DMS114 treated with DMSO at 0.1 percent for 48 hours (cell line): Measurements from ENCODE around the gene TOP1.
A peak's percentile ranks its signal among the peaks of the same experiment; 100 is the strongest.
"Not testable (repeated sequence)": the region's sequence is repeated elsewhere in the genome, so short reads cannot be mapped to it uniquely, and the experiment has no call there.

Source experiments
- DNase-seq: peaks from one replicate; lab custom pipeline; 2025; ENCODE audit not compliant: unreplicated experiment; lab: John Stamatoyannopoulos, UW

TOP1 gene

DNA sequence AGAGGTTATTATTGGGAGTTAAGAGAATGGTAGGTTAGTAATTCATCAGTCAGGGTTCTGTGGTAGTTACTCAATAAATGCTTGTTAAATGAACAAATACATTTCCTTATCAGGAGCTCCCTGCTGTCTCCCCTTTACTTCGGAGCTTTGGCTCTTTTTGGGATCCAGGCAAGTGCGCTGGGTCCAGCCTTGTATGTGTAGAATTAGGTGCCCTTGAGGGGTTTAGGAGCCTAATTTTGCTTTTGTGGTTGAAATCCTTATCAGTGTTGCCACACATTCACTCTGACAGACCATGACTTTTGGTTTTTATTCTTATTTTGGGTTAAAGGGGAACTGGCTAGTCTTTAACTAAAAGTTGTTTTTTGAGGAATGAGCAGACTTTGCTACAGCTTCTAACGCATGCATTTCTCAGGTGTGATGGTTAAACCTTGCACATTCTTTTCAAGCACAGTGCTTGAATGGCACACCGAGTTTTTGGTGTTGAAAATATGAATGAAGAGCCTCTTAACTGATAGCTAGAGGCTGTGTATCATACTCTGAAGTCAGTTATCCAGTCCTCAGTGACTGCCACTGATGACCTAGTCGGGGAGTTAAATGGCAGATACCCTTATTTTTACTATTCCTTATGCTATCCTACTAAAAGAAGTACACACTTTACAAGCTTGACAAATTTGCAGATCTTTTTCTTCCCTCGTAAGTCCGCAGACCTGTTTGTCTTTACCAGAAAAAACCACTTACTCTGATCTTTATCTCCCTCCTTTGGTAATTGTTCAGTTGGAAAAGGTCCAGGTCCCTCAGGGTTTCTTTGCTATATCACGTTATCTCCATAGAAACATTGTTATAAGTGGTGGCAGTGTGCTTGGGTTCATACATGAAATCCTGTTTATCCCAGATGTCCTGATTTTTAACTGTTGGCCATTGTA is 58.0 kb downstream of the TOP1 start:
- no peak for DNase-seq

DNA sequence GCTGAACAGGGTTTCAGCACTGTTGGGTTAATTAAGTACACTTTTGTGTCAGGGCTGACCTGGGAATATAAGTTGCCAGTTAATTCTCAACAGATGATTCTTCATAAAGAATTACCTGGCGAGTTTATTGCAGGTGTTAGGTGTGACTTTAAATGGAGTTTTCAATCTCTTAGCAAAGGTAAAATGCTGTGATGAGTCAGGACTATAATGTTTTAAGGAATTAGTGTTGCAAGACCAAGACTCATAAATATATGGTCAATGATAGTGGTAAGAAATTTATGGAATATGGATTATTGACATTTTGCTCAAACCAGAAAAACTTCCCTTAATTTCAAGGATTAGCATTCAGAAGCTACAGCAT is 58.7 kb downstream of the TOP1 start:
- DNase-seq, result no peak

DNA sequence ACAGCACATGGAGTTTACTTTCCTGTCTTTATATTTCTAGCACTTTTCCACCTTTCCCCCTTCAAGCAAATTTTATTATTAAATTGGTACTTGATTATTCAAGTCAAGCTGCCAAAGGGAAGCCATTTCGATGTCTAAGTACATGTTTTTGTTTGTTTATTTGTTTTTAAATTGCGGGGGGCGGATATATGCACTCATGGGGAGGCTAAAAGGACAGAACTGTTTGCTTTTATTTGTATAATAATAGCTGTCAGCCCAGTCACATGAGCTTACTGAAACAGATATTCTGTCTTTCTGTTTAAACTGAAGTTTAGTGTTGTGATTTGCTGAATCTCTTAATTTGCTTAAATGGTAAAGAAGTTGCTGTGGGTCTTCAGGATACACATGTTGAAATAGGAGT is 59.2 kb downstream of the TOP1 start:
- no peak for DNase-seq

DNA sequence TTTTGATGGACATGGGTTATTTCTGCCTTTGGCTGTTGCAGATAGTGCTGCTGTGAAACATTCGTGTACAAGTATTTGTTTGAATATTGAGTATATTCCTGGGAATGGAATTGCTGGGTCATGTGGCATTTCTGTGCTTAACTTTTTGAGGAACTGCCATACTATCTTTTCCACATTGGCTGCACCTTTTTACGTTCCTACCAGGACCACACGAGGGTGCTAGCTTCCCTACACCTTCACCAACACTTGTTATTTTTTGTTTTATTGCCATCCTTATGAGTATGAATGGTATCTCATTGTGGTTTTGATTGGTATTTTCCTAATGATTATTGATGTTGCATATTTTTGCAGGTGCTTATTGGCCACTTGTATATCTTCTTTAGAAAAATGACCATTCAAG is 60.9 kb downstream of the TOP1 start:
- DNase-seq, result no peak

DNA sequence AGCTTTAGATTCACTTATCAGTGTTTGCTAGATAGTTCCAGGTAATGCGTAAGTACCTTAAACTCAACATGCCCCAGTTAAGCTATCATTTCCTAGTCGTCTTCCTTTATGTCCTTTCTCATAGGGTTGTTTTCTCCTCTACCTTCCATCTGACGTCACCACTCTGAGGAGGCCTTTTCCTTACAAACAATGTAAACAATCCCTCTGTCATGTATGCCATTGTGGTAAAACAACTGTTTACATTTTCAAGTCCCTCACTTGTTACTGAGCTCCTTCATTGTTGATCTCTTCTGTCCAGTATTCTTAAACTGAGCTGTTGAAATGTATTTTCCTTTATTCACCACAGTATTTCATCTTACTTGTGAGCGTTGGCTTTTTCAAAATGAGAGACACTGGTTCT is 63.3 kb downstream of the TOP1 start:
- no peak for DNase-seq

DNA sequence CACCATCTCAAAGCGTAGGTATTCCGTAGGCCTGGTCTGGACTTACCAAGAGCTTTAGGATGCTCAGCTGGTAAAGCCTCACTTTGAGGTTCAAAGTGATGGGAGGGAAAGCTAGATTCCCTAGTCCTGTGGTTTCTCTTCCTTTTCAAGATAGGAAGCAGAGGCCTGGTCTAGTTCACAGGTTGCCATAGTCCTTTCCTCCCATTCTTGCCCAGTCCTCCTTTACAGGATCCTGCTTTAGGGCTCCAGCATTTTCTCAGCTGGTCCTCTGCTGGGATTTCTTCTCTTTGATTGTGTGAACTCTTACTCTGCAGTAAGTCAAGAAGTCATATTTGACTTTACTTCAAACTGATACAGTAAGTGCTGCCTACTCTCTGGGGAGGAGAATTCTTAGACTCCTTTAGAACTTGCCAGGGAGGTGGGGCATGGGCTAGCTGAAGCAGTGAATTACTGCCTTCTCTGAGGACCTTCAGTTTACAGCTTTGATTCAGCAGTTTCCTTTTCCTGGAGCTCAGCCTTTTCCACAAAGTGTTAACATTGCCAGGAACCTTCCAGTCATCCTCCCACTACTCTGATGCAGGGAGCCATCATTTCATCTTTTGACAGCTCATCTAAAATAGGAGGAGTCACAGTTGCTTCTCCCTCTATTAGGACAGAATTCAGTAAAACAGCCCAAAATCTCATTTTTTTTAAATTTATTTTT is 65.9 kb downstream of the TOP1 start:
- DNase-seq, result no peak

DNA sequence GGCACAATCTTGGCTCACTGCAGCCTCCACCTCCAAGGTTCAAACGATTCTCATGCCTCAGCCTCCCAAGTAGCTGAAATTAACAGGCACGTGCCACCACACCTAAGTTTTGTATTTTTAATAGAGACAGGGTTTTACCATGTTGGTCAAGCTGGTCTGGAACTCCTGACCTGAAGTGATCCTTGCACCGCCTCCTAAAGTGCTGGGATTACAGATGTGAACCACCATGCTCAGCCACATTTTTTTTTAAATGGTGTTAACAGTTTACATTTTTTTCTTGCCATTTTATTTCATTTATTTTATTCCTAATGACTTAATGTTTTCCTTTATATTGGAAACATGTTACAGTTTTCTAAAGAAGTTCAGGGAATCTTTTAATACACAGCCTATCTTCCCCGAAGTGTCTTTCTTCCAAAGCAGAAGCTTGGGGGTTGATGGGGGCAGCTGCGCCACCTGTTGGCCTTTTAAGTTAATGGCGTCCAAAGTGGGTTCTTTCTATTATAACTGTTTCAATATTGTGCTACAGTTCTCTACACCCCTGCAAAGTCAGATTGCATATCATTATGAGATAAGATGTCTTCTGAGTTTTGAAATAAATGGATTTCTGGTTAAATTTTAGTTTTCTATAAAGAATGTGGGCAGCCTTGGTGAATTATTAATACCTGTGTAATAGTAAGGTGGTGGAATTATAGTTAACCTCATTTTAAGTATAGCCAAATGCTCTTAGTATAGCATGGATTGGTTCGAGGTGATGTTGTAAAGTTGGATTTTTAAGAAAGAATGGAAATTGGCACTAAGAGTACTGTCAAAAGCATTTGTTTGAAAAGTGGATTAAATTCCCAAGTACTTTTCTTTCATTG is 66.7 kb downstream of the TOP1 start:
- DNase-seq, result peak; percentile 23

DNA sequence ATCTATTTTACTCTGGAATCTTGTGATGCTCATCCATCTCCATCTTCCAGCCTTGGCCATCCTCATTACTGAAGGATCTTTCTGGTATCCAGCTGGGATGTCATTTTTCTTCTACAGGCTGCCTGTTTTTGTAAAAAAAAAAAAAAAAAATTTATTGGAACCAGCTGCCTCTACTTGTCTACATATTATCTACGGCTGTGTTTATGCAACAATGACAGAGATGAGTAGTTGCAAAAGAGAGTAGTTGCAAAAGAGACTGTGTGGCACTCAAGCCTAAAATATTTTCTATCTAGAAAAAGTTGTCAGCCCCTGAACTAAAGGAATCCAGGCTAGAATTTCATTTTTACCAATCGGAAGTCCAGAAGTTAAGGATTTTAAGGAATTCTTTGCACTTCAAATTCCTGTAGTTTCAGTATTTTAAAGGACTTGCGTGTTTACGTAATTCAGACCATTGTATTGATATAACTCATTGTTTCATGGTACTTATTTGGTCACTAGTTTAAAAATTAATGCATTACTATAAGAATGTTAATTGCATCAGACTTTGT is 70.2 kb downstream of the TOP1 start:
- no peak for DNase-seq

DNA sequence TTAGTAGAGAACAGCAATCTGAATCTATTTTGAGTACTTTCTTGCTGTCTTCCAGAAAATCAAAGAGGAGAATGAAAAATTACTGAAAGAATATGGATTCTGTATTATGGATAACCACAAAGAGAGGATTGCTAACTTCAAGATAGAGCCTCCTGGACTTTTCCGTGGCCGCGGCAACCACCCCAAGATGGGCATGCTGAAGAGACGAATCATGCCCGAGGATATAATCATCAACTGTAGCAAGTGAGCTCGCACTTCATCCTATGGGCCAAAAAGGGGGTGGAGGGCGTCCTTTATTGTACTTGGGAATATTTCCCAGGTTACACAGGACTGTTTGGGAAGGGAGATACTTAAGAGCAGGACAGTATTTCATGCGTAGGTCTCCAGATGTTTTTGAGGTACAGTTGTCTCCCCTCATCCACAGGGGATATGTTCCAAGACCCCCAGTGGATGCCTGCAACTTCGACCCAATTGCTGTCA is 71.4 kb downstream of the TOP1 start:
- DNase-seq, result no peak

DNA sequence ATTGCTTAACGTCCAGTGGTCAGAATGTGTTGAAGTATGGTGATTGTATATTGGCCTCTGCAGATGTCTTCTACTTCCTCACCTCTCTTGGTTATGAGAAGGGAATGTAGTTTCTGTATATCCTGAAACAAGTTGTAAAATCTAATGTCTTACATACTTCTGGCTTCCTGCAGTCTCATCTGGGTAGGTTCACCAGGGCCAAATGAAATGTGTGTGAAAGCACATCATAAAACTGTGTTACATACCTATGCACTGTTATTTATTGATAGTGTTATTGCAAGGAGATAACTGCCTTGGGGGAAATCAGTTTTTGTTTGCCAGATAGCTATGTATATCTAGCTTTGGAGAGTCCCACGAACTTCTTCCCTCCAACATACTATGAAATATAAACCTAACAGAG is 73.0 kb downstream of the TOP1 start:
- DNase-seq, result no peak

DNA sequence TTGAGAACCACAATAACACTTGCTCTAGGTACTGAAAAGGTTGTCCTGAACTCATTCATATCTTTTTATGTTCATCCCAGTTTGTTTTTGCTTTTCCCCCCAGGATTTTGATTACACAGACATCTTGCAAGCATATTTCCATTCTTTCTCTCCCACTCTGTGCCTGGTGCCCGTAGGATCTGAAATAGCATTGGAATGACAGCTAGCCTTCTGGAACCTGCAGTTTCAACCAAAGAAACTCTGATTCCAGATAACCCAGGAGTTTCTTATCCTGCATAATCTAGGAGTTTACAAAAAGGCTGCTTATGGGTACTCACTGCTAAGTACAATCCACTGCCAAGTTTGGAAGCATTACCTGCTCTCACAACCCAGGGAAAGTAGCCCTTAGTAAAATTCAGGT is 79.9 kb downstream of the TOP1 start:
- no peak for DNase-seq

DNA sequence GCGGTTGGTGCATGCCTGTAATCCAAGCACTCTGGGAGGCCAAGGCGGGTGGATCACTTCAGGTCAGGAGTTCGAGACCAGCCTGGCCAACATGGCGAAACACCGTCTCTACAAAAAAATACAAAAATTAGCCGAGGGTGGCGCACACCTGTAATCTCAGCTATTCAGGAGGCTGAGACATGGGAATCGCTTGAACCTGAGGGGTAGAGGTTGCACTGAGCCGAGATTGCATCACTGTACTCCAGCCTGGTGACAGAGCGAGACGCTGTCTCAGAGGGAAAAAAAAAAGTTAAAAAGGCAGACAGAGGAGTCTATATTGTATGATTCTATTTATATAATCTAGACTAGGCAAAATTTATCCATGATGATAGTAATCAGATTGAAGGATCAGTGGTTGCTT is 81.4 kb downstream of the TOP1 start:
- DNase-seq, result no peak

DNA sequence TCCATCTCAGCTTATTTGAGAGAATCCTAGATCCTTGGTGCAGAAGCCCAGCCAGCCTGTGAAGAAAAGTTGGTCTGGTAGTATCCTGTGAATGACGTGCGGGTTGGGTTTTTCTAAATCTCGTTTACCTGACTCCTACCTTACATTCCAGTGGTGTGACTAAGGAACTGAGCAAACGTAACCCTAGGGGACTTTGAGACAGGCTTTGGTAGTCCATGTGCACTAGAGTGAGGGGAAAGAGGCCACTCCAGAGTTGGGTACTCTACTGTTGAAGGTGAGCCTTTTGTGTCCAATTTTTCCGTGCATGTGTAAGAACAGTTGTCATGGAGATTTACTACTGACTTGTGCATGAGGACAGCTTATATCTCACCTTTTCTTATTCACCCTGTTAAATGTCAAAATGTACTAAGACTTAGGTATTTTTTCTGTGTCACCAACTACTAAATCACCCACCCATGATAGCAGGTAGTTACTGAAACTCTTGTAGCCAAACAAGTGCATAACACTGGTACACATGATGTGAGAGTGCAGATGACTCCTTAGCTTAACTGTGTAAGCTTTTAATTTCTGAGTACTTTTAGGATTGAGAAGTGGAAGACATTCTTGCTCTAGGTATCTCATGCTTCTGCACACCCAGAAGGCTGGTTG is 82.4 kb downstream of the TOP1 start:
- no peak for DNase-seq

DNA sequence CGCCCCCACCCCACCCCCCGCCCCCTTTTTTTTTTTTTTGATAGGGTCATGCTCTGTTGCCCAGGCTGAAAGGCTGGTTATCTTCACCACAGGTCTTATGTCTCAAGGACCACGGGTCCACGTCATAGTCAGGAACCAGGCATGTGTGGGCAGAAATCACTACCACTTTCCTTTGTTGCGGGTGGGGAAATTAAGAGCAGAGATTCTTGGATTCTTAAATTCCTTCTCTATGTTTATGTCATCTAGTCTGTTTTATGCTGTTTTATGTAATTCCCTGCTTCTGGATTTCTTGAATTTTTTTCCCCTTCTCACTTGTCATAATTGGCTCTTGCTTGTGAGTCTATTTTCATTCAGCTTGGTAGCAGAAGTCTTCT is 82.9 kb downstream of the TOP1 start:
- no peak for DNase-seq

DNA sequence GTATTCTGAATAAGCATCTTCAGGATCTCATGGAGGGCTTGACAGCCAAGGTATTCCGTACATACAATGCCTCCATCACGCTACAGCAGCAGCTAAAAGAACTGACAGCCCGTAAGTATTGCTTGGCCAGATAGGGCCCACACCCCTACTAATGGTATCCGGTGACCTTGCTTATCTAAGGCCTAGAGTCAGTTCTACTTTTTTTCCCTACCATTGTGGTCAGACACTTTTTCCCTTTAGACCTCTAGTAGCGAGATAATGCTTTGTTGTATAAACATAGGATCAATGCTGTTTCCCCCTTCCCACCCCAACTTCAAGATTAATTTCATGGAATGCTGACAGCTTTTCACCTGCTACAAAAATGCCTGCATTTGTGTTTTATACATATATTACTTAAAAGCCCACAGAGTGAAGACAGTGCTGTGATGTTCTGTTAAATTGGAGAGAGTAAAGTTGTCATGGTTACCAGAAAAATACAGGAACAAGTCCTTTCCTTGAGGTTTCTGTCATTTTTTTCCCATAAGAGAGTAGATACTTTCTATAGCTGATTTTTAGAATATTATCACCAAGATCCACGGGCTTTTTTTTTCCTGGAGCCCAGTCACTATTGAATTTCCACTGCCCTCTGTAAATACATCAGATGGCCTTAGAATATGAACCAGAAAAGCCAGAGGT is 87.8 kb downstream of the TOP1 start:
- DNase-seq, result no peak

DNA sequence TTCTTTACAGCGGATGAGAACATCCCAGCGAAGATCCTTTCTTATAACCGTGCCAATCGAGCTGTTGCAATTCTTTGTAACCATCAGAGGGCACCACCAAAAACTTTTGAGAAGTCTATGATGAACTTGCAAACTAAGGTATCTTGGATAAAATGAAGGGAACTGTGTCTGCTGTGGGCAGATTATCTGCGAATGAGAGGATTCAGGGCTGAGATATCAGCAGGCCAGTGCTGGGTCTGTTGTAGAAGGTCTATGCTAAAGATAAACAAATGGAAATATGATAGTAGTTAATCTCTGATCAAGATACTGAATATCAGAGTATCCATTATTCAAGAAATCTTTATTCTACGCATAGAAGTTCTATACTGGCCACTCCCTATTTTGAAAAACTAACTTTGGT is 89.5 kb downstream of the TOP1 start:
- DNase-seq, result not testable (repeated sequence)

DNA sequence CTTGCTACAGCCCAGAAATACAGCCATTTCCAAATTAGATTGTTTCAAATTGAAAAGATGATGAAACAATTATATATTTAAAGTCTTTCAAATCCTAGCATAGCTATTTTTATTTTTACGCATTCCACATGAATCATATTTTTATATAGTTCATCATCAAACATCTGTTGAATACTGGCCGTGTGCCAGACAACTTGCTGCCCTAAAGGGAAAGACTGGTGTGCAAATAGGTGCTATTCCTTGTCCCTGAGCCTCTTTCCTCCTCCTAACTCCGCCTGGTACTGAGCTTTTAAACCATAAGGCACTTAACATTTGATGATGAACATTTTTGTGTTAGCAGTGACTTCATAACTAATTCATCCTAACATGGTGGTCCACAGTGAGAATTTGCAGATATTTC is 90.0 kb downstream of the TOP1 start:
- DNase-seq, result no peak

DNA sequence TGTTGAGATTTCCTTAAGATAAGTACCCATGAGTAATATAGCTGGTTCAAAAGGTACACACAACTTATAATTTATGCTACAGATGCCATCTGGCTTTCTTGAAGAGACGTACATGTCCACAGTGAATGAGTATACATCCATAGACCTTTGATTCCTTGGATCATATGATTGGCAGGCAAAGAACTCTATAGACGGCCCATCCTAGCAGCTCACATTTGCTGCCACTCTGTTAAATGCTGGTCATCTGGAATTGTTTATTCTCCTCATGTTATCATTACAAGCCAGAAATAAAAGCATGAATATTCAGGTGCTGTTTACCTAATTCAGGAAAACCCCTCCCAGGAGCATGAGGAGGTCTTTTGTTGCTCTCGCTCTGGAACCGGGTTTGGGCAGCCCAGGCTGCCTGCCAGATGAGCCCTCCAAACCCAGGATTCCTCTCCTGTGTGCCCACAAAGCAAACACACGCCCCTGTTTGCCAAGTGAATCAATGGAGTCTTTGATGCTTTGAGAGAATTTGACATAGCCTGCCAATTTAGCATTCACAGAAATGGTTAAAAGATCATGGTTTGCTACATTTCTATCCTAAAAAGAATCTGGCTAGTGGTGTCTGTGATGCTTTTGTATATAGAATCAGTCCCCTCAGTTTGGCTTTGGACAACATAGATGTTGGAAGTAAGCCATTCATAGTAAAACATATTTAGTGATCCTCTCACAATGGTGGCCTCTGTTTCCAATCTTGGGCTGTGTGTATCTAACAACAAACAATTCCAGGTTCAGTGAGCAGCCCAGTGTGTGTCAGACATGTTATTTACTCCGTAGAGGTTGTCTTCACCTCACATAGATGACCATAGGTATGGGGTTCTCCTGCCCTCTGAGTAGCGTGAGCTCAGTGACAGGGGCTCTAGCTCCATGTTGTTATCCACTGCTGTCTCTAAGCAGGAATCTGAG is 91.3 kb downstream of the TOP1 start:
- no peak for DNase-seq

DNA sequence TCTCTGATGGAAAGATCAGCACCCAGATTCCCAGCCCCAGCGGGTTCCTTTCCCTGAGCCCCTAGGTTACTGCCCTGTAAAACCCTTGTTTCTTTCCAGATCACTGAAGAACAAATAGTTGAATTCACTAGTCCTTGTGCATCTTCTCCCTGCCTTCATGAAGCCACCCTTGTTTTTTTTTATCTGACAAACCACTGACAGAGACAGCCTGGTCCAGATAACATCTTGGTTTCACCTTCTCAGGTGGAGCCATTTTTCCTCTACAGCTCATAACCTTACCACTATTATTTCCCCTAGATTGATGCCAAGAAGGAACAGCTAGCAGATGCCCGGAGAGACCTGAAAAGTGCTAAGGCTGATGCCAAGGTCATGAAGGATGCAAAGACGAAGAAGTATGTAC is 92.8 kb downstream of the TOP1 start:
- DNase-seq, result no peak
